ENCODE results near the gene OR2Y1.
"Not testable (repeated sequence)": the region's sequence is repeated elsewhere in the genome, so short reads cannot be mapped to it uniquely, and the experiment has no call there.

OR2Y1 gene

GRCh38 chr5:180736536-180736935 lies 3.3 kb downstream of the OR2Y1 start:
- DNase-seq: no peak

DNA sequence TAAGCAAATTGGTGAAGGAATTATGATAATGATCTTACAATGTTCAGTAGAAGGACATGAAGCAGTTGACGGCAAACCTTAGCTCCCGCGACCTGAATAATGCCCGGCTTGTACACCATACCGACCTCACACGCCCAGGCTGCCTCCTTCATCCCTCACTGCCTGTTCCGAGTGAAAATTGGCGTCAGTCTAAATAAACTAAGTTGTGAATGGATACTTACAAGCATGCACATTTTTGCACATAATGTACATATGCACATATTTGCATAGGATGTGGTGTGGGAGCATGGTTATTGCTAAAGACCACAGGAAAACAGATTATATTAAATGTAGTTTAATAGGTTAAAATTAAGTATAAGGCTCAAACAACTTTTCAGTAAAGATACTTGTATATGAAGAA lies 14.9 kb downstream of the OR2Y1 start:
- no peak for DNase-seq

- no peak for DNase-seq
These were observed 15.9 kb downstream of the OR2Y1 start for GRCh38 chr5:180723936-180724335.

- DNase-seq: no peak
These were observed 19.4 kb downstream of the OR2Y1 start for GRCh38 chr5:180720486-180720885.

DNA sequence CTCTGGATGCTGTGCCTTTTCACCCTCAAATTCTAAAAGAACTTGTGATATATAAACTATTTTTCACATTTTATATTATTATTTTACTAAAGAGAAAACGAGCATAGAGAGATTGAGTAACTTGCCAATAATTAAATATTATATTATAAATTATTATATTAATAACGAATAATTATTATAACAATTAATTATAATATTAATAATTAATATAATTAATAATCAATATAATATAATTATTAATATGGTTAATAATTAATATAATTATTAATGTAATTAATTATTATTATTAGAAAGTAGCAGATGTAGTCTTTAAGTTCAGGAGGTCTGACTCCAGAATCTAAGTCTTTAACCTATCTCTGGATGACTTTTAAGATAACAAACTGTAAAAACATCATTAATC lies 20.1 kb downstream of the OR2Y1 start:
- DNase-seq: no peak

GRCh38 chr5:180718810-180719453 lies 20.9 kb downstream of the OR2Y1 start:
- peak; percentile 10 to 57 for DNase-seq

DNA sequence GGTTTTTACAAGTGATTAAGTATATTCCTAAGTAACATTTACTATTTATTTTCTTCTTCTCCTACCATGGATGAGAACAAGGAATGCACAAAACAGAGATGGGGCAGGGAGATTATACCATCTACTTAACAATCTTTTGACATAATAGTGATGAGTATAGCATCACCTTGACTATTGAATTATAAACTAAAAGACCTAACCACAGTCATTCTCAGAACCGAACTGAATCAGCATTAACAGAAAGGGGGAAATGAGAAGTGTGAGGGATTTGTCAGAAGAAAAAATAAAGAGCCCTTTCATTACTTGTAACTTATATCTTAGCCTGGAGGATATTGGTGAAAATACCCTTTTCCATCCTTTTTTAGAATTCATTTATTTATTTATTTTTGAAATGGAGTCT lies 21.9 kb downstream of the OR2Y1 start:
- DNase-seq: no peak

GRCh38 chr5:180704362-180704761 lies 35.5 kb downstream of the OR2Y1 start:
- no peak for DNase-seq

- no peak for DNase-seq
These were observed 35.9 kb downstream of the OR2Y1 start for GRCh38 chr5:180703912-180704311.

GRCh38 chr5:180703371-180703770 lies 36.5 kb downstream of the OR2Y1 start:
- DNase-seq: not testable (repeated sequence)

- not testable (repeated sequence) for DNase-seq
These were observed 39.4 kb downstream of the OR2Y1 start for GRCh38 chr5:180700440-180700839.

DNA sequence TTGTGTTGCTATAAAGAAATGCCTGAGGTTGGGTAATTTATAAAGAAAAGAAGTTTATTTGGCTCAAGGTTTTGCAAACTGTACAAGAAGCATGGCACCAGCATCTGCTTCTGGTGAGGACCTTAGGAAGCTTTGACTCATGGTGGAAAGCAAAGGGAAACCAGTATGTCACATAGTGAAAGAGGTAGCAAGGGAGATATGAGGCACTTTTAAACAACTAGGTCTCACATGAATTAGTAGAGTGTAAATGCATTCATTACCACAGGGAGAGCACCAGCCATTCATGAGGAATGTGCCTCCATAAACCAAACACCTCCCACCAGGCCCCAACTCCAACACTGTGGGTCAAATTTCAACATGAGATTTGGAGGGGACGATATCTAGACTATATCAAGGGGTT lies 40.8 kb downstream of the OR2Y1 start:
- DNase-seq: no peak

GRCh38 chr5:180696116-180696515 lies 43.7 kb downstream of the OR2Y1 start:
- DNase-seq: no peak

- no peak for DNase-seq
These were observed 47.4 kb downstream of the OR2Y1 start for GRCh38 chr5:180692429-180692828.

GRCh38 chr5:180691046-180691445 lies 48.8 kb downstream of the OR2Y1 start:
- no peak for DNase-seq

DNA sequence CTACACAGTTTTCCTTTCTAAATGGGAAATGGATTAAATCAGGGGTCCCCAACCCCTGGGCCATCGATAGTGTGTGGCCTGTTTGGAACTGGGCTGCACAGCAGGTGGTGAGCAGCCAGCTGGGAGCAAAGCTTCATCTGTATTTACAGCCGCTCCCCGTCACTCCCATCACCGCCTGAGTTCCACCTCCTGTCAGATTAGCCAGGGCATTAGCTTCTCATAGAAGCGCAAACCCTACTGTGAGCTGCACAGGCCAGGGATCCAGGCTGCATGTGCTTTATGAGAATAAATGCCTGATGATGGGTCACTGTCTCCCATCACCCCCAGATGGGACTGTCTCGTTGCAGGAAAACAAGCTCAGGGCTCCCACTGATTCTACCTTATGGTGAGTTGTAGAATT lies 49.3 kb downstream of the OR2Y1 start:
- no peak for DNase-seq

DNA sequence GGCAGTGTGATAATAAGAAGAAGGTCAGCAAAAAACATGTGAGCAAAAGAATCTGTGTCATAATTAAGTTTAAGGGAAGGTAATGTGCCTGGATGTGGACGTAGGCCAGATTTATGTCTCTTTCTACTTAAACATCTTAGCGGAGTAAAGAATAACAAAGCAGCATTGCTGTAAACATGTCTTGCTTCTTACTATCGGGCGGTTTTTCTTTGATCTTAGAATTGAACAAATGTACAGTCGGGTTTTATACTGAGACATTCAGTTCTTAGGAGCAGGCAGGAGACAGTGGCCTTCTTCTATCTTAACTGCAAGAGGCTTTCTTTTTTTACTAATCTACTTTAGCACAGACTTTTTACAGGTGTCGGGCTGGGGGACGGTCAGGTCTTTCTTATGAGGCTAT lies 50.1 kb downstream of the OR2Y1 start:
- peak in 1 of 2 donors; percentile 6 for DNase-seq
